Measurements from ENCODE around the gene SACS. TPM values are rescaled to one million over a fixed set of nuclear protein-coding genes. Genes with fewer than 3 reads are reported as not detected.

Gene SACS
- total RNA-seq, 4 donors from 2014 or later: 4.4 to 7.6 (median 5.5) TPM

GRCh38 chr13:23372264-23372906 lies 61.1 kb downstream of the SACS start:
- TF ChIP-seq EP300 (IDR thresholded peaks at IDR 0.05; ENCODE audit: low read depth) (no peak), POLR2A (IDR thresholded peaks at IDR 0.05) (no peak), CTCF (IDR thresholded peaks at IDR 0.05) (no peak)
- H3K27ac ChIP-seq: no peak overlapping the region

DNA sequence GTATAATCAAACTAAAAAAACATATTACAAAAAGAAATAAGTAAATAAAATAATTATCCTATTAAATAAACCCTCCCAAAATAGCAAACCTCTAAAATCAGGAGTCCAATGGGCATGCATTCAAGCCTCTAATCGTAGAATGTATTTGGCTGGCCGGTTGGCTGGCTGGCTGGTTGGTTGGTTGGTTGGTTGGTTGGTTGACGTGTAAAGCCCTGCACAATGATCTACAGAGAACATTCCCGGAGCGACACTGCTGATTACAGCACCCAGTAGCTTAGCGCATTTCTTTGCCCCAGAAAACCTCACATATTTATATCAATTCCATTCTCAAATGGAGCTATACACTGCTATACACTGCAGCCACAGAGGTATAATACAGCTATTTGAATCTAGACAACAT lies 65.6 kb downstream of the SACS start:
- Histone ChIP-seq H3K27me3 (no peaks in the 10 kb centered on the region), H3K4me3 (no peak overlapping the region), H3K9me3 (no peaks in the 10 kb centered on the region), H3K36me3 (peaks cover 0 to 18% (median 3%) of the 10 kb centered on the region in 4 donors), H3K4me1 (no peaks in the 10 kb centered on the region), H3K27ac (no peak overlapping the region)
- DNase-seq: no peak
- in situ Hi-C loops (cut with MboI; ENCODE audit: low pct_ligation_motif_present in 1 of 4, low pct_unique_long_range_greater_than_20kb in 1 of 4, low sequenced_read_pairs in 3 of 4): no loop called here
- intact Hi-C loops (cut with DNase I; ENCODE audit: low total_unique reads): no loop called here
- TF ChIP-seq POLR2AphosphoS5 (IDR thresholded peaks at IDR 0.05): no peak
- no peak for TF ChIP-seq POLR2A (IDR thresholded peaks at IDR 0.05)
- 95 to 96% methylated on average over 6 of the region's 6 CpGs for WGBS, 2 donors (ENCODE audit: low coverage in 1 of 2)

More at GRCh38 chr13:23372264-23372906, 61.1 kb downstream of the SACS start:
- H3K36me3 ChIP-seq: no peaks in the 10 kb centered on the region
- peaks cover 0 to 15% (median 7%) of the 10 kb centered on the region in 4 donors for H3K4me1 ChIP-seq
- in situ Hi-C loops (cut with MboI; ENCODE audit: low pct_ligation_motif_present in 1 of 4, low pct_unique_long_range_greater_than_20kb in 1 of 4, low sequenced_read_pairs in 3 of 4) (no loop called here), intact Hi-C loops (cut with DNase I; ENCODE audit: low total_unique reads) (loop anchor here (10.0 kb wide), 1 partner anchor 62 kb away; the partner anchor contains the start of gene SACS)
- WGBS, 2 donors (ENCODE audit: low coverage in 1 of 2): 51 to 59% methylated on average over 5 of the region's 5 CpGs
- DNase-seq: no peak
- no peaks in the 10 kb centered on the region for H3K27me3 ChIP-seq
- no peak overlapping the region for H3K4me3 ChIP-seq
- no peaks in the 10 kb centered on the region for H3K9me3 ChIP-seq

- 73 to 86% methylated on average over 3 of the region's 3 CpGs for WGBS, 2 donors (ENCODE audit: low coverage in 1 of 2)
- no peaks in the 10 kb centered on the region for H3K4me1 ChIP-seq
- no peaks in the 10 kb centered on the region for H3K9me3 ChIP-seq
- no peaks in the 10 kb centered on the region for H3K27me3 ChIP-seq
- no peak overlapping the region for H3K27ac ChIP-seq
- intact Hi-C loops (cut with DNase I; ENCODE audit: low total_unique reads): no loop called here
- in situ Hi-C loops (cut with MboI; ENCODE audit: low pct_ligation_motif_present in 1 of 4, low pct_unique_long_range_greater_than_20kb in 1 of 4, low sequenced_read_pairs in 3 of 4): no loop called here
- peaks cover 0 to 18% (median 3%) of the 10 kb centered on the region in 4 donors for H3K36me3 ChIP-seq
- no peak overlapping the region for H3K4me3 ChIP-seq
- DNase-seq: no peak
- TF ChIP-seq EP300 (IDR thresholded peaks at IDR 0.05; ENCODE audit: low read depth) (no peak), POLR2A (IDR thresholded peaks at IDR 0.05) (no peak), POLR2AphosphoS5 (IDR thresholded peaks at IDR 0.05) (no peak), CTCF (IDR thresholded peaks at IDR 0.05) (no peak)
Measured at GRCh38 chr13:23365652-23366051, 67.8 kb downstream of the SACS start.

DNA sequence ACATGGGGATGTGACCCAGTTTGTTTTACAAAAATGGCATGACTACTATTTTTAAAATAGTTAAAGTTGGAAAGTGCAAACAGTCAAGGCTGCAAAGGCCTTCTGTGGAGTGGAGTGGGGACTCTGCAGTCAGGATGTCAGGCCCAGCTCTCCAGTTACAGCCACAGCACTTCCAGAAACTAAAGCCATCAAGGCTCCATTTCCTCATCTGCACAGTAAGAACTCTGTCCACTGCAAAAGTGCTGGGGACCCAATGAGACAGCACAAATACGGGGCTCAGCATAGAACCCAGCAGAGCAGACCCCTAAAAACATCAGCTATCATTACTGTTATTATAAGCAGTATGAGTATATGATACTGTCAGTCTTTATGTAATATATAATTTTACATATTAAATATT lies 73.6 kb downstream of the SACS start:
- DNase-seq: no peak
- no peaks in the 10 kb centered on the region for H3K9me3 ChIP-seq
- WGBS, 2 donors (ENCODE audit: low coverage in 1 of 2): 88 to 100% methylated on average over 1 of the region's 1 CpG
- H3K27me3 ChIP-seq: no peaks in the 10 kb centered on the region
- in situ Hi-C loops (cut with MboI; ENCODE audit: low pct_ligation_motif_present in 1 of 4, low pct_unique_long_range_greater_than_20kb in 1 of 4, low sequenced_read_pairs in 3 of 4): no loop called here
- intact Hi-C loops (cut with DNase I; ENCODE audit: low total_unique reads): no loop called here
- no peak overlapping the region for H3K27ac ChIP-seq
- no peaks in the 10 kb centered on the region for H3K4me1 ChIP-seq
- no peak overlapping the region for H3K4me3 ChIP-seq
- peaks cover 0 to 12% (median 4%) of the 10 kb centered on the region in 4 donors for H3K36me3 ChIP-seq
- no peak for TF ChIP-seq CTCF (IDR thresholded peaks at IDR 0.05)
- no peak for TF ChIP-seq POLR2A (IDR thresholded peaks at IDR 0.05)
- TF ChIP-seq EP300 (IDR thresholded peaks at IDR 0.05; ENCODE audit: low read depth): no peak
- TF ChIP-seq POLR2AphosphoS5 (IDR thresholded peaks at IDR 0.05): no peak

DNA sequence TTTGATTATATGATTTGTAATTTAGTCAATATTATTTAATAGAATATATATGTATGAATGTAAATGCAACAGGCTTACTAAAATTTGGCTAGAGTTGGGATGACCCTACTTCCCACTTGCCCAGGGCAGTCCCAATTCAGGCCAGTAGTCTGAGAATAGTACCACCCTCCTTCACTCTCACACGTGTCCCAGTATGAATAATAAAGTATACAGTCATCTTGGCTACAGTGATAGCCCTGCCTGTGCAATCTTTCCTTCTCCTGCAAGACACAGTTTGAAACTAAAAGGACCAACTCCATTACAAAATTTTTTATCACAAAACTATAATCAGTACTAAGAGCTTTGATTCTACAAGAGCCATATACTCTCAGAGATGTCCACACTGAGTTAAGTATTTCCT lies 76.2 kb downstream of the SACS start:
- Histone ChIP-seq H3K36me3 (peaks cover 0 to 8% (median 1%) of the 10 kb centered on the region in 4 donors), H3K27ac (no peak overlapping the region), H3K27me3 (no peaks in the 10 kb centered on the region), H3K9me3 (no peaks in the 10 kb centered on the region), H3K4me1 (no peaks in the 10 kb centered on the region), H3K4me3 (no peak overlapping the region)
- in situ Hi-C loops (cut with MboI; ENCODE audit: low pct_ligation_motif_present in 1 of 4, low pct_unique_long_range_greater_than_20kb in 1 of 4, low sequenced_read_pairs in 3 of 4) (no loop called here), intact Hi-C loops (cut with DNase I; ENCODE audit: low total_unique reads) (no loop called here)
- no peak for TF ChIP-seq EP300 (IDR thresholded peaks at IDR 0.05; ENCODE audit: low read depth)
- TF ChIP-seq POLR2A (IDR thresholded peaks at IDR 0.05): no peak
- TF ChIP-seq CTCF (IDR thresholded peaks at IDR 0.05): no peak
- no peak for TF ChIP-seq POLR2AphosphoS5 (IDR thresholded peaks at IDR 0.05)
- WGBS, 2 donors (ENCODE audit: low coverage in 1 of 2): 72 to 74% methylated on average over 1 of the region's 1 CpG
- no peak for DNase-seq
